OCI-LY7 (cell line): ENCODE measurements around the gene HELT.

Experiments
- EZH2phosphoT487 ChIP-seq: fragments of 200-600 bp; sonication (generic); IDR thresholded peaks from 2 replicates; pipeline ENCODE4 v1.6.1; 2018; ENCODE audit warnings: low read depth, borderline replicate concordance, mild to moderate bottlenecking, mixed run types, antibody characterized with exemption, low read length, moderate library complexity, mixed read lengths
- TF ChIP-seq, protein P1 (sequence below): fragments of 200-600 bp; sonication (generic); conservative IDR thresholded peaks from 2 replicates; pipeline ENCODE4 v1.5.1; 2014; ENCODE audit warnings: mild to moderate bottlenecking, antibody characterized with exemption, low read length, moderate library complexity, mixed read lengths

DNA sequence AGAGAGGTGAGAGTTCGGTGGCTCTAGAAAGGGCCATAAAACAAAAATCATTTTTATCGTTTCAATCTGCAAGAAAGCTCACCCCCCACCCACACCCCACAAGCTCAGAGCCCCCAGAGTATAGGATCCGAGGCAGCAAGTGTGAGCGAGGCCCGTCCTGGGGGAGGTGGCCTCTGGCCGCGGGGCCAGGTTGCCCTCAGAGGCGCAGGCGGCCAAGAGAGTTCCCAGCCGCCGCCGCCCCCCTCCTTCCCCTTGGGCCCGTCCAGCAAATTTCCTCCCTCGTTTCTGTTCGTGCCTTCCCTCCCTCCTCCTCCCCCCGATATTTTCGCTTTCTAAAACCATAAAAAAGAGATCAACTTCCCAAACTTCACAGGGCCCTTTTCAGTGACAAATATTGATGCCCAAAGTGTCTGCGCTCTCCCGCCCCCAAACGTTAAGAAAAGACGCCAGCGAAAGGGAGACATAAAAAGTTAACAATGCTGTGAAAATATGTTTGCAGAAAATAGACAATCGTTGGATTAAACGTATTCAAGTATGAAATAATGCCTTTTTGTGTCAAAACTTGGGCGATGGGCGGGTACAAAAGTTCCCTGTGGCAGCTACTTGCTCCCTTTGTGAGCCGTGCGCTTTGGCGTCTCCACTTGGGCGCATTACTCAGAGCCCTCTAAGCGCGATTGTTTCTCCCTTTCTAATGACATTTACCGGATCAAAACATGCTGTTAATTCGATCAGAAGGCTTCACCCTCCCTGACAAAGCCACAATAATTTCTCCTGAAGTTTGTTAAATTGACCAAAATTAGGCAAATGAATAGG lies 1.1 kb upstream of the HELT start:
- TF ChIP-seq, protein P1, sequence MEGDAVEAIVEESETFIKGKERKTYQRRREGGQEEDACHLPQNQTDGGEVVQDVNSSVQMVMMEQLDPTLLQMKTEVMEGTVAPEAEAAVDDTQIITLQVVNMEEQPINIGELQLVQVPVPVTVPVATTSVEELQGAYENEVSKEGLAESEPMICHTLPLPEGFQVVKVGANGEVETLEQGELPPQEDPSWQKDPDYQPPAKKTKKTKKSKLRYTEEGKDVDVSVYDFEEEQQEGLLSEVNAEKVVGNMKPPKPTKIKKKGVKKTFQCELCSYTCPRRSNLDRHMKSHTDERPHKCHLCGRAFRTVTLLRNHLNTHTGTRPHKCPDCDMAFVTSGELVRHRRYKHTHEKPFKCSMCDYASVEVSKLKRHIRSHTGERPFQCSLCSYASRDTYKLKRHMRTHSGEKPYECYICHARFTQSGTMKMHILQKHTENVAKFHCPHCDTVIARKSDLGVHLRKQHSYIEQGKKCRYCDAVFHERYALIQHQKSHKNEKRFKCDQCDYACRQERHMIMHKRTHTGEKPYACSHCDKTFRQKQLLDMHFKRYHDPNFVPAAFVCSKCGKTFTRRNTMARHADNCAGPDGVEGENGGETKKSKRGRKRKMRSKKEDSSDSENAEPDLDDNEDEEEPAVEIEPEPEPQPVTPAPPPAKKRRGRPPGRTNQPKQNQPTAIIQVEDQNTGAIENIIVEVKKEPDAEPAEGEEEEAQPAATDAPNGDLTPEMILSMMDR = no peak
- no peak for TF ChIP-seq EZH2phosphoT487
